ENCODE results near the gene SLC17A5. TPM values are rescaled to one million over a fixed set of nuclear protein-coding genes. Genes with fewer than 3 reads are reported as not detected.
"Not testable (repeated sequence)": the region's sequence is repeated elsewhere in the genome, so short reads cannot be mapped to it uniquely, and the experiment has no call there.

SLC17A5 gene
- total RNA-seq, 2 experiments from 2014 or later, result 5.3 to 6.2 TPM

DNA sequence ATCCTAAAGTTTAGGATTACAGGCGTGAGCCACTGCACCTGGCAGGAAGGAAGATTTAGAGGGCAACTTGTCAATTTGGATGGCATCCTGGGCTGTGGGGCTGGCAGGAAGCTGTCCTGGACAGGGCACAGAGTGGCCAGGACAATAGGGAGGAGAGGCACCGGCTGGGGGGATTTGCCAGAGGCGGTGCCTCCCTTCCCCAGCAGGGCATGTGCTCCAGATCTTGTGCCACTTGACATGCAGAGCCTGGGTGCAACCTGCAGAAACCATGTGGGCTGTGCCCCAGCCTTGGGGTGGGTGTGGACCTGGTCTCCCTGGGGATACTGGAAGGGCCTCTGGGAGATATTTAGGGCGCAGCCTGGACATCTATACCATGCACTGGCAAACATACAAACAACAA lies 74.4 kb downstream of the SLC17A5 start:
- no peaks in the 10 kb centered on the region for H3K36me3 ChIP-seq (ENCODE audit: insufficient read depth, low read length)
- CTCF ChIA-PET, result interaction anchor here (1.3 to 2.6 kb wide), 5 partner anchors 10 to 118 kb away, joined by 4 to 7 read pairs (median 6); partner anchors contain the start of gene MTO1
- H3K27me3 ChIP-seq (ENCODE audit: control insufficient read depth in 1 of 2, insufficient read depth in 2 of 2, low read length in 2 of 2), result no peaks in the 10 kb centered on the region
- H3K27ac ChIP-seq (ENCODE audit: low read depth in 1 of 2, low read length in 2 of 2), result peak overlapping the region in 1 of 2 donors; percentile 82
- H3K4me1 ChIP-seq (ENCODE audit: insufficient read depth, low read length), result peaks cover 22% of the 10 kb centered on the region
- no peak overlapping the region for H3K27ac Mint-ChIP-seq
- no peak overlapping the region for H3K4me3 Mint-ChIP-seq
- H3K4me1 Mint-ChIP-seq (ENCODE audit: low read depth), result peaks cover 9% of the 10 kb centered on the region
- intact Hi-C loops (cut with DNase I, micrococcal nuclease), result no loop called here
- H3K36me3 Mint-ChIP-seq (ENCODE audit: low read depth), result no peaks in the 10 kb centered on the region
- H3K9me3 ChIP-seq (ENCODE audit: control insufficient read depth in 1 of 2, insufficient read depth in 1 of 2, low read length in 2 of 2), result no peaks in the 10 kb centered on the region
- no peak for DNase-seq
- H3K27me3 Mint-ChIP-seq, result no peaks in the 10 kb centered on the region
- ATAC-seq (ENCODE audit: poor library complexity), result no peak
- POLR2A ChIA-PET, result interaction anchor here (1.1 to 3.0 kb wide), 3 partner anchors 58 to 64 kb away, joined by 4 to 30 read pairs (median 5); partner anchors contain the start of gene EEF1A1
- H3K4me3 ChIP-seq (ENCODE audit: low read length), result no peak overlapping the region
- TF ChIP-seq, protein P1, sequence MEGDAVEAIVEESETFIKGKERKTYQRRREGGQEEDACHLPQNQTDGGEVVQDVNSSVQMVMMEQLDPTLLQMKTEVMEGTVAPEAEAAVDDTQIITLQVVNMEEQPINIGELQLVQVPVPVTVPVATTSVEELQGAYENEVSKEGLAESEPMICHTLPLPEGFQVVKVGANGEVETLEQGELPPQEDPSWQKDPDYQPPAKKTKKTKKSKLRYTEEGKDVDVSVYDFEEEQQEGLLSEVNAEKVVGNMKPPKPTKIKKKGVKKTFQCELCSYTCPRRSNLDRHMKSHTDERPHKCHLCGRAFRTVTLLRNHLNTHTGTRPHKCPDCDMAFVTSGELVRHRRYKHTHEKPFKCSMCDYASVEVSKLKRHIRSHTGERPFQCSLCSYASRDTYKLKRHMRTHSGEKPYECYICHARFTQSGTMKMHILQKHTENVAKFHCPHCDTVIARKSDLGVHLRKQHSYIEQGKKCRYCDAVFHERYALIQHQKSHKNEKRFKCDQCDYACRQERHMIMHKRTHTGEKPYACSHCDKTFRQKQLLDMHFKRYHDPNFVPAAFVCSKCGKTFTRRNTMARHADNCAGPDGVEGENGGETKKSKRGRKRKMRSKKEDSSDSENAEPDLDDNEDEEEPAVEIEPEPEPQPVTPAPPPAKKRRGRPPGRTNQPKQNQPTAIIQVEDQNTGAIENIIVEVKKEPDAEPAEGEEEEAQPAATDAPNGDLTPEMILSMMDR (IDR thresholded peaks at IDR 0.05), result no peak
- peaks cover 2% of the 10 kb centered on the region for H3K9me3 Mint-ChIP-seq

- Mint-ChIP-seq H3K27ac (no peak overlapping the region), H3K36me3 (ENCODE audit: low read depth) (no peaks in the 10 kb centered on the region), H3K4me3 (no peak overlapping the region), H3K9me3 (peaks cover 2% of the 10 kb centered on the region), H3K4me1 (ENCODE audit: low read depth) (peaks cover 9% of the 10 kb centered on the region), H3K27me3 (no peaks in the 10 kb centered on the region)
- ChIA-PET CTCF (no interaction called here), POLR2A (no interaction called here)
- ATAC-seq (ENCODE audit: poor library complexity) (no peak), DNase-seq (no peak)
- intact Hi-C loops (cut with DNase I, micrococcal nuclease), result loop anchor here in 1 of 2 experiments (2.0 kb wide), 1 partner anchor 15 kb away; no protein-coding TSS in a partner anchor
- Histone ChIP-seq H3K36me3 (ENCODE audit: insufficient read depth, low read length) (no peaks in the 10 kb centered on the region), H3K4me1 (ENCODE audit: insufficient read depth, low read length) (peaks cover 22% of the 10 kb centered on the region), H3K27me3 (ENCODE audit: control insufficient read depth in 1 of 2, insufficient read depth in 2 of 2, low read length in 2 of 2) (no peaks in the 10 kb centered on the region), H3K9me3 (ENCODE audit: control insufficient read depth in 1 of 2, insufficient read depth in 1 of 2, low read length in 2 of 2) (no peaks in the 10 kb centered on the region), H3K27ac (ENCODE audit: low read depth in 1 of 2, low read length in 2 of 2) (no peak overlapping the region), H3K4me3 (ENCODE audit: low read length) (no peak overlapping the region)
- TF ChIP-seq, protein P1 (IDR thresholded peaks at IDR 0.05), result no peak
Observed at GRCh38 chr6:73577676-73578075, 76.1 kb downstream of the SLC17A5 start.

DNA sequence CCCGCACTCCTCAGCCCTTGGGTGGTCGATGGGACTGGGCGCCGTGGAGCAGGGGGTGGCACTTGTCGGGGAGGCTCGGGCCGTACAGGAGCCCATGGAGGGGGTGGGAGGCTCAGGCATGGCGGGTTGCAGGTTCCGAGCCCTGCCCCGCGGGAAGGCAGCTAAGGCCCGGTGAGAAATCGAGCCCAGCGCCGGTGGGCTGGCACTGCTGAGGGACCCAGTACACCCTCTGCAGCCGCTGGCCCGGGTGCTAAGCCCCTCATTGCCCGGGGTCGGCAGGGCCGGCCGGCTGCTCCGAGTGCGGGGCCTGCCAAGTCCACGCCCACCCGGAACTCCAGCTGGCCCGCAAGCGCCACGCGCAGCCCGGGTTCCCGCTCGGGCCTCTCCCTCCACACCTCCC lies 81.3 kb downstream of the SLC17A5 start:
- ATAC-seq (ENCODE audit: poor library complexity); H3K27me3 ChIP-seq (ENCODE audit: control insufficient read depth in 1 of 2, insufficient read depth in 2 of 2, low read length in 2 of 2); H3K36me3 Mint-ChIP-seq (ENCODE audit: low read depth); H3K27me3 Mint-ChIP-seq; H3K4me1 ChIP-seq (ENCODE audit: insufficient read depth, low read length); H3K36me3 ChIP-seq (ENCODE audit: insufficient read depth, low read length); intact Hi-C loops (cut with DNase I, micrococcal nuclease); H3K9me3 ChIP-seq (ENCODE audit: control insufficient read depth in 1 of 2, insufficient read depth in 1 of 2, low read length in 2 of 2); POLR2A ChIA-PET; H3K27ac Mint-ChIP-seq; H3K4me3 ChIP-seq (ENCODE audit: low read length); DNase-seq; H3K4me1 Mint-ChIP-seq (ENCODE audit: low read depth); H3K27ac ChIP-seq (ENCODE audit: low read depth in 1 of 2, low read length in 2 of 2); H3K9me3 Mint-ChIP-seq; H3K4me3 Mint-ChIP-seq: not testable (repeated sequence)
- CTCF ChIA-PET, result interaction anchor here (0.7 to 0.9 kb wide), 2 partner anchors 40 to 82 kb away, joined by 3 read pairs; partner anchors contain the start of gene SLC17A5

DNA sequence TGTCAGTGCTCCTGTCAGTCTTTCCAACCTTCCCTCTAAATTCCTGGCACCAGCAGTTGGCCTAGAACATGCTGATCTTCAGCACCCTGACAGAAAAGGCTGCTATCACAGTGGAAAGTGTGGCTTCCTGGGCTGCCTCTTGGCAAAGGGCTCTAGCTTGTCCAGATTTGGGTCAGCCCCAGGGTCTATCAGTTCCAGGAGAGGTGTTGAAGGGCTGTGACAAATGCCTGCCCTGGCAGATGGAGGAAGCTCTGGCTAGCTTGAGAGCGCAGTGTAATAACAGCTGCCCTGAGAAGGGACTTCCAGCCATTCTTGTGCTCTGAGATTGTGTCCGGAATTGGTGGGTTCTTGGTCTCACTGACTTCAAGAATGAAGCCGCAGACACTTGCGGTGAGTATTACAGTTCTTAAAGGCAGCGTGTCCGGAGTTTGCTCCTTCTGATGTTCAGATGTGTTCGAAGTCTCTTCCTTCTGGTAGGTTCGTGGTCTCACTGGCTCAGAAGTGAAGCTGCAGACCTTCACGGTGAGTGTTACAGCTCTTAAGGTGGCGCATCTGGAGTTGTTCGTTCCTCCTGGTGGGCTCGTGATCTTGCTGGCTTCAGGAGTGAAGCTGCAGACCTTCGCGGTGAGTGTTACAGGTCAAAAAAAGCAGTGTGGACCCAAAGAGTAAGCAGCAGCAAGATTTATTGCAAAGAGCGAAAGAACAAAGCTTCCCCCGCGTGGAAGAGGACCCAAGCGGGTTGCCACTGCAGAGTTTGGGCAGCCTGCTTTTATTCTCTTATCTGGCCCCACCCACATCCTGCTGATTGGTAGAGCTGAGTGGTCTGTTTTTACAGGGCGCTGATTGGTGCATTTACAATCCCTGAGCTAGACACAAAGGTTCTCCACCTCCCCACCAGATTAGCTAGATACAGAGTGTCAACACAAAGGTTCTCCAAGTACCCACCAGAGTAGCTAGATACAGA lies 82.3 kb downstream of the SLC17A5 start:
- H3K4me1 Mint-ChIP-seq (ENCODE audit: low read depth); H3K4me1 ChIP-seq (ENCODE audit: insufficient read depth, low read length); H3K27me3 Mint-ChIP-seq; H3K36me3 Mint-ChIP-seq (ENCODE audit: low read depth); ATAC-seq (ENCODE audit: poor library complexity); H3K9me3 Mint-ChIP-seq; H3K27ac ChIP-seq (ENCODE audit: low read depth in 1 of 2, low read length in 2 of 2); intact Hi-C loops (cut with DNase I, micrococcal nuclease); H3K27me3 ChIP-seq (ENCODE audit: control insufficient read depth in 1 of 2, insufficient read depth in 2 of 2, low read length in 2 of 2); DNase-seq; H3K4me3 ChIP-seq (ENCODE audit: low read length); H3K9me3 ChIP-seq (ENCODE audit: control insufficient read depth in 1 of 2, insufficient read depth in 1 of 2, low read length in 2 of 2); H3K27ac Mint-ChIP-seq; H3K36me3 ChIP-seq (ENCODE audit: insufficient read depth, low read length): not testable (repeated sequence)
- ChIA-PET CTCF (interaction anchor here (0.7 kb wide), 1 partner anchor 83 kb away, joined by 3 read pairs; the partner anchor contains the start of gene SLC17A5), POLR2A (interaction anchor here (0.9 to 1.2 kb wide), 3 partner anchors 48 to 54 kb away, joined by 3 to 5 read pairs (median 4); no protein-coding TSS in a partner anchor)
- peak overlapping the region; percentile 45 for H3K4me3 Mint-ChIP-seq

Data from CD4-positive, alpha-beta T cell (primary cell).